DOHH2 (cell line): ENCODE measurements around the gene FOSL2.

Source experiments
- EZH2phosphoT487 ChIP-seq: fragments of 200-600 bp; sonication (generic); IDR thresholded peaks from 2 replicates; pipeline ENCODE4 v1.6.1; 2017; ENCODE audit warnings: borderline replicate concordance, mild to moderate bottlenecking, antibody characterized with exemption, low read length, moderate library complexity, mixed read lengths
- TF ChIP-seq, protein P1 (sequence below): fragments of 200-600 bp; sonication (generic); IDR thresholded peaks from one replicate; pipeline ENCODE4 v1.5.1; 2014; ENCODE audit warnings: antibody characterized with exemption, mild to moderate bottlenecking, low read depth, low read length; ENCODE audit not compliant: poor library complexity, severe bottlenecking

DNA sequence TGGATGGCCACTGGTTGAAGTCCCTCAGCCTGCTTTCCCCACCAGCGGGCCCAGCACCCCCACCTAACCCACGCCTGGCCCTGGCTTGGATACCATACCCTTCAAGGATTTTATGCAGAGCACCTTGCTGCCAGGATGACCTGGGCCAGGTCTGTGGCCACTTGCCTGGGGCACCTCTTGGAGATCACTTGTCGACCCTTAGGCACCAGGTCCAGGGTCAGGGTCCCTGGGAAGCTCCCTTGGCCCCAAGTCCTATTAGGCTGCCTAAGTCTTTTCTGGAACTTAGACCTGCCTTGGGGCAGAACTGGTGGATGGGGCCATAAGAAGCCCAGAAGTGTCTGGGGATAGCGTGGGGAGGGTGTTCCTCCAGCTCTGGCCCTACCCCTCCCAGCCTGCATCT is 39.1 kb downstream of the FOSL2 start:
- TF ChIP-seq, protein P1, sequence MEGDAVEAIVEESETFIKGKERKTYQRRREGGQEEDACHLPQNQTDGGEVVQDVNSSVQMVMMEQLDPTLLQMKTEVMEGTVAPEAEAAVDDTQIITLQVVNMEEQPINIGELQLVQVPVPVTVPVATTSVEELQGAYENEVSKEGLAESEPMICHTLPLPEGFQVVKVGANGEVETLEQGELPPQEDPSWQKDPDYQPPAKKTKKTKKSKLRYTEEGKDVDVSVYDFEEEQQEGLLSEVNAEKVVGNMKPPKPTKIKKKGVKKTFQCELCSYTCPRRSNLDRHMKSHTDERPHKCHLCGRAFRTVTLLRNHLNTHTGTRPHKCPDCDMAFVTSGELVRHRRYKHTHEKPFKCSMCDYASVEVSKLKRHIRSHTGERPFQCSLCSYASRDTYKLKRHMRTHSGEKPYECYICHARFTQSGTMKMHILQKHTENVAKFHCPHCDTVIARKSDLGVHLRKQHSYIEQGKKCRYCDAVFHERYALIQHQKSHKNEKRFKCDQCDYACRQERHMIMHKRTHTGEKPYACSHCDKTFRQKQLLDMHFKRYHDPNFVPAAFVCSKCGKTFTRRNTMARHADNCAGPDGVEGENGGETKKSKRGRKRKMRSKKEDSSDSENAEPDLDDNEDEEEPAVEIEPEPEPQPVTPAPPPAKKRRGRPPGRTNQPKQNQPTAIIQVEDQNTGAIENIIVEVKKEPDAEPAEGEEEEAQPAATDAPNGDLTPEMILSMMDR, result no peak
- no peak for TF ChIP-seq EZH2phosphoT487
